Right lobe of liver (tissue), 6 donors: ENCODE measurements around the gene RIPK1. TPM values are rescaled to one million over a fixed set of nuclear protein-coding genes. Genes with fewer than 3 reads are reported as not detected.

ENCODE experiments used
- ATAC-seq, 4 donors: fragments of 200-7000 bp; cut with Tn5 transposase; one replicate each; pipeline ENCODE4 v1.9.1; 2020; ENCODE audit warnings: mild to moderate bottlenecking in 4 of 4, moderate library complexity in 4 of 4
- DNase-seq, 3 donors: peaks; one replicate each; pipeline ENCODE4 v3.0.0-alpha.2; 2020
- H3K27ac ChIP-seq, 3 donors: fragments of 200-600 bp; one replicate each; pipeline ENCODE4 v1.8.0; 2022
- H3K27me3 ChIP-seq, 2 donors: fragments of 200-600 bp; one replicate each; pipeline ENCODE4 v1.8.0; 2022
- H3K36me3 ChIP-seq, 4 donors: fragments of 200-600 bp; sonication (generic) in 1 of 4; one replicate each; pipeline versions ENCODE4 v1.5.1 to v1.8.0; 2017 to 2022; ENCODE audit warnings: control low read depth in 1 of 4
- H3K4me1 ChIP-seq, 4 donors: fragments of 200-600 bp; sonication (generic) in 1 of 4; one replicate each; pipeline versions ENCODE4 v1.5.1 to v1.8.0; 2017 to 2022; ENCODE audit warnings: control low read depth in 1 of 4
- H3K4me3 ChIP-seq, 3 donors: fragments of 200-600 bp; one replicate each; pipeline ENCODE4 v1.8.0; 2022
- H3K9me3 ChIP-seq, 4 donors: fragments of 200-600 bp; sonication (generic) in 1 of 4; one replicate each; pipeline versions ENCODE4 v1.5.1 to v1.8.0; 2017 to 2022; ENCODE audit warnings: control low read depth in 1 of 4
- CTCF ChIP-seq, 4 donors: fragments of 200-600 bp in 3 of 4; fragments of 450-650 bp in 1 of 4; IDR thresholded peaks; one replicate each; pipeline versions ENCODE4 v1.5.1 to v1.8.0; 2016 to 2022; ENCODE audit warnings: antibody characterized with exemption in 4 of 4, mild to moderate bottlenecking in 2 of 4
- POLR2A ChIP-seq: fragments of 450-650 bp; IDR thresholded peaks from one replicate; pipeline ENCODE4 v1.6.1; 2017; ENCODE audit warnings: antibody characterized with exemption, mild to moderate bottlenecking
- WGBS: methylation state at CpG from one replicate; pipeline ENCODE4 v1.1.6; 2018; ENCODE audit warnings: low coverage, low lambda C conversion rate; ENCODE audit not compliant: insufficient coverage; ENCODE audit errors: missing lambda C conversion rate; 5-methylcytosine and 5-hydroxymethylcytosine counted together
- intact Hi-C, 2 donors: fragments of 100-400 bp; cut with DNase I; formaldehyde crosslinking; loops; one replicate each; pipeline versions ENCODE4 v1.11.2 to v1.14.1; 2022
- total RNA-seq, 6 experiments: library from RNA; depleted of rRNA in 2 of 6; stranded (reverse); fragments of >200 nt in 2 of 6; fragmentation: NEBNext Ultra II Directional in 3 of 6; extraction: Animal tissue kit (Norgen Biotek cat#: 25700) in 3 of 6; gene quantifications; one replicate each; pipeline versions ENCODE4 v1.1.0 to v1.2.4, GENCODE V29; 2016 to 2023
- donor health status: DM: no; HTN: yes; CAD: no.
- donor health status: DM: no; HTN: no; CAD: no.
- donor health status: DM: no; HTN: no; CAD: no.
- donor health status: DM: no; HTN: yes; CAD: no.
- donor health status: DM: no; HTN: yes; CAD: no.

RIPK1 gene
- total RNA-seq, 6 experiments from 2014 or later: 13.9 to 17.6 (median 16.6) TPM

- intact Hi-C loops: no loop called here
- H3K4me3 ChIP-seq: no peak overlapping the region
- H3K4me1 ChIP-seq: no peaks in the 10 kb centered on the region
- TF ChIP-seq CTCF (IDR thresholded peaks at IDR 0.05): no peak
- no peak for TF ChIP-seq POLR2A
- ATAC-seq: no peak
- no peaks in the 10 kb centered on the region for H3K9me3 ChIP-seq
- no peak overlapping the region for H3K27ac ChIP-seq
- no peak for DNase-seq
- 76% methylated on average over 6 of the region's 7 CpGs for WGBS
- H3K36me3 ChIP-seq: peaks cover 5 to 68% (median 25%) of the 10 kb centered on the region in 4 donors
- H3K27me3 ChIP-seq: no peaks in the 10 kb centered on the region
These were observed 18.1 kb downstream of the RIPK1 start for GRCh38 chr6:3086282-3086946.

GRCh38 chr6:3088446-3088845, 20.2 kb downstream of the RIPK1 start:
- Histone ChIP-seq H3K27me3 (no peaks in the 10 kb centered on the region), H3K4me3 (no peak overlapping the region), H3K4me1 (no peaks in the 10 kb centered on the region), H3K36me3 (peaks cover 0 to 52% (median 17%) of the 10 kb centered on the region in 4 donors), H3K27ac (no peak overlapping the region), H3K9me3 (no peaks in the 10 kb centered on the region)
- DNase-seq (no peak), ATAC-seq (no peak)
- TF ChIP-seq POLR2A (no peak), CTCF (IDR thresholded peaks at IDR 0.05) (no peak)
- intact Hi-C loops: no loop called here
- WGBS: 97% methylated on average over 4 of the region's 4 CpGs

GRCh38 chr6:3088968-3089367, 20.7 kb downstream of the RIPK1 start:
- Histone ChIP-seq H3K27me3 (no peaks in the 10 kb centered on the region), H3K27ac (no peak overlapping the region), H3K4me3 (no peak overlapping the region), H3K9me3 (no peaks in the 10 kb centered on the region), H3K4me1 (no peaks in the 10 kb centered on the region), H3K36me3 (peaks cover 0 to 46% (median 13%) of the 10 kb centered on the region in 4 donors)
- intact Hi-C loops: no loop called here
- DNase-seq: no peak
- ATAC-seq: no peak
- 63% methylated on average over 4 of the region's 4 CpGs for WGBS
- TF ChIP-seq CTCF (IDR thresholded peaks at IDR 0.05) (no peak), POLR2A (no peak)

- Histone ChIP-seq H3K4me1 (no peaks in the 10 kb centered on the region), H3K9me3 (no peaks in the 10 kb centered on the region), H3K4me3 (no peak overlapping the region), H3K27me3 (no peaks in the 10 kb centered on the region), H3K36me3 (peaks cover 0 to 51% (median 12%) of the 10 kb centered on the region in 4 donors), H3K27ac (no peak overlapping the region)
- intact Hi-C loops: no loop called here
- ATAC-seq (no peak), DNase-seq (no peak)
- TF ChIP-seq POLR2A (no peak), CTCF (IDR thresholded peaks at IDR 0.05) (no peak)
- WGBS: 100% methylated on average over 3 of the region's 4 CpGs
These were observed 21.7 kb downstream of the RIPK1 start for GRCh38 chr6:3090013-3090412.
